Measurements from ENCODE around the gene MPND.

MPND gene

DNA sequence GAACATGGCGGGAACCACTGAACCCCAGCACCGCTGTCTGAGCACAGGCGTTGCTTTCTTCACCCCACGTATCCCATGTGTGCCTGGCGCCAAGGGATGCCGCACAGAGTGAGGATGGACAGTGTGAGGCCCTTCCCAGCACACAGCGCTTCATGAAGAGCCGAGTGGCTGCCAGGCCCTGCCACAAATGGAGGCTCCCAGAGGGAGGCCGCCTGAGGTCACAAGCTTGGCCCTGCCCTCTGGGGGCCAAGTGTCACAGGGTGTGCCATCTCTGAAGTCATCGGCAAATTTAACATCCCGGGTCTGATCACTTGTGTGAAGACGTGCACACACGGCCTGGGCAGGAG lies 24.4 kb downstream of the MPND start:
- no peak for DNase-seq

DNA sequence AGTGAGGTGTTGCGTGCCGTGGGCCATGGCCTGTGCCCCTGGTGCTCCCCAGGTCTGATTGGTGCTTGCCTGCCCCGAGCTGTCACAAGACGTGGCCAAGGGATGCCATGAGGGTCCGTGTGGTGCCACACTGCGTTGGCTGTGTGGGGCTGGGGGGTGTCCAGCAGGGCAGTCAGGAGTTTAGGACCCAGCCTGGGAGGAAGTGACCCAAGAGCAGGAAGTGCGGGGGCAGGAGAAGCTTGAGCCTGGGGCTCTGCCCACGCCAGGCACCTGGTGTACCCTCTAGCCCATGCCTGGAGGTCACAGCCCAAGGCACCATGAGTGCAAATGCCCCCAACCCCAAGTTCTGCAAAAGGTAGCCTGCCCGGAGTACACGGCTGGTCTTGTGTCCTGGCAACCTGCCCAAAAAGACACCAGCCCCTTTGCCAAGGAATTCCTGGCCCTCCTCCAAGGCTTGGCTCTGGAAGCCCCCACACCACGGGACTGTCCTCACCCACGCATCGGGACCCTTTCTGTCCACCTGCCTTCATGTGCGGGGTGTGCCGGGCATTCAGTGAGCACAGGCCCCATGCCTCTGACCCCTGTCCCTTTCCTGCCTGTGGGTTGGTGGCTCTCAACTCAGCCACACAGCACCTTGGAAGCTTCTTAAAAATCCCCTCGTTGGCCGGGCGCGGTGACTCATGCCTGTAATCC lies 24.9 kb downstream of the MPND start:
- no peak for DNase-seq

- DNase-seq, result no peak
Observed at GRCh38 chr19:4369109-4369887, 25.9 kb downstream of the MPND start.

DNA sequence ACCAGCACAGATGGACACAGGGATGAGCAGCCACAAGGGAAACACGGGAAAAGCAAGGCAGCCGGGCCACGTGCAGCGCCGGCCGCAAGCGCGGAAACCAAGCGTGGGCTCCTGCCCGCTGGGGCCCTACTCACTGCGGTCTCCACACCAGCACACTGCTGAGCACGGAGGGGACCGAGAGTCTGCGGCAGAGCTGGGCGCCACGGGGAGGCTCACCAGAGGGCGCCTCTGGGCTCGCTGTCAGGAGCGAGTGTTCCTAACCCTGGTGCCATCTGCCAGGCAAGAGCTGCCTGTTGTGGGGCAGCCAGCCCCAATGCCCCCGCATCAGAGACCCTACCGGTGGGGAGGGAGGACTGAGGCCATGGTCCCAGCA lies 26.5 kb downstream of the MPND start:
- no peak for DNase-seq

DNA sequence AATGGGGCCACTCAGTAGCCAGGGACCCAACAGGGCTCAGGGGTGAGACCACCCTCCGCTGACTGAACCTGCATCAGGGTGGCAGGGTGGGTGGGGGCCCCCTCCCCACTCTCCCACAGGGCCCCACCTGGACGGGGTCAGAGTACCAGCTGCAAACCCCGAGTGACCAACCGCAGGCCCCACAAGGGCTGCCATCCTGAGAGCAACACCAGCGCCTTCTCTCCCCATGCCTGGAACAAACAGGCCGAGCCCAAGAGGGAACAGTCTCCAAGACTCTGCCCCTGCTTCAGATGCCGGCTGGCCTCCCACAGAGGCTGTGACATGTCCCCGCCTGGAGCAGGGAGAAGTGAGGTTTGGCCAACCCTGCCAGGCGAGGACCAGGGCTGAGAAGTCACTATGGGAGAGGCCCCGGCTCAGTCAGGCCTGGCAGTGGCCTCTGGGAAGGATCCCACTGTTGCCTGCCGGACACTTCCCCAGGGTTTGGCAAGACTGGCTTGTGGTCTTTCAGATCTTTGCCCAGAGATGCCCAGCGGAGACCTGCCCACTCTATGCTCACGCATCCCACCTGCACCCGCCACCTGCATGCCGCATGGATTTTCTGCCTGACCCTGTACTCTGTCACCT lies 27.2 kb downstream of the MPND start:
- no peak for DNase-seq

GRCh38 chr19:4371247-4372164 lies 28.1 kb downstream of the MPND start:
- no peak for DNase-seq

GRCh38 chr19:4372165-4373012 lies 29.0 kb downstream of the MPND start:
- DNase-seq, result no peak

DNA sequence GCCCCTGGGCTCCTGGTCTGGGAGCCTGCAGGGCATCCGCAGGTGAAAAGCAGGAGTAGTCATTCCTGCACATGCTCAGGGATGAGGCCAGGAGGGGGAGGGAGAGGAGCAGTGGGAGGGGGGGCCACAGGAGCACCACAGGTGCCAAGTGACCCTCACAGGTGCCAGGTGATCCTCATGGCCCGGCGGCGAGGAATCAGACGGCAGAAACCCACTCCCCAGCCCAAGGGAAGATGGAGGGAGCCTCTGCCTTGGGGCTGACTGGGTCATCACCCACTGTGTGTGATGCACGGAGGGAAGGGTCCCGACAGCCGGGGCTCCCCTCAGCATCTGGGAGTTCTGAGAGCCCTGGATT lies 29.6 kb downstream of the MPND start:
- DNase-seq, result no peak

DNA sequence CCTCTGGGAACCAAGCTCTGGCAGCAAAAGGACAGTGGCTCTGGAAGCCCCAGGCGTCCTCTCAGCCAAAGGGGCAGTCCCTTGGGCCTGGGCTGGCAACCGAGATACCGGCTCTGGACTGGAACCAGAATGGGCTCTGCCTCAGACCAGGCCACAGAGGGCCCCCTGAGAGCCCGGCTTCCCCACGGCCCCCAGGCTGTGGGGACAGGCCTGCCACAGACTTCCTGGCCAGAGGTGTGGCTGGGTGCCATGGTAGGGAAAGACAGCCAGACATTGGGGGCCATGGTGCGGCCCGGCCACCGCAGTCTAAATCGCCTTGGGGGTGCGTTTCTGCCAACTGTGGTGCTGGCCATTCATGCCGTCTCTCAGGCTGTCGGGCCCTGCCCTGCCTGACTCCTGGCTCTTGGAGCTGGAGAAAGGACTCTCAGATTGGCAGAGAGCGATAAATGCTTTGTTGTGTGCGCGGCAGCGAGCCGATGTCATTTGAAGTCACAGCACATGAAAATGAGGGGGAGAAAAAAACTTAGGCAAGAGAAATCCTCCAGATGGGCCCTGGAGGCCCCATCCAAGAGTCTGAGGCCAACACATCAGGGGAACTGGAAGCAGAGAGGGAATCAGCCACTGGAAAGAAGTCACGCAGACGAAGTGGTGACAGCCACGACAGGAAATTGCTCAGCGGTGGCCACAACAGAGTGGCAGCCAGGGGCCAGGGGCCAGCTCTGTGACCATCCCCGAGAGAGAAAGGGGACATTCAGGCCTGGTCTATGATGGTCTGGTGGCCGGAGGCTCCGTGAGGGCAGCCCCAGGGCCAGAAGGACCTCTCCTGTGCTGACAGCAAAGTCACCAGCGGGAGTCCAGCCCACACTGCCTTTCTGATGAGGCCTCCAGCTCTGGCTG lies 30.5 kb downstream of the MPND start:
- no peak for DNase-seq

GRCh38 chr19:4374498-4375163 lies 31.3 kb downstream of the MPND start:
- no peak for DNase-seq

GRCh38 chr19:4375164-4376027 lies 32.0 kb downstream of the MPND start:
- DNase-seq, result no peak

DNA sequence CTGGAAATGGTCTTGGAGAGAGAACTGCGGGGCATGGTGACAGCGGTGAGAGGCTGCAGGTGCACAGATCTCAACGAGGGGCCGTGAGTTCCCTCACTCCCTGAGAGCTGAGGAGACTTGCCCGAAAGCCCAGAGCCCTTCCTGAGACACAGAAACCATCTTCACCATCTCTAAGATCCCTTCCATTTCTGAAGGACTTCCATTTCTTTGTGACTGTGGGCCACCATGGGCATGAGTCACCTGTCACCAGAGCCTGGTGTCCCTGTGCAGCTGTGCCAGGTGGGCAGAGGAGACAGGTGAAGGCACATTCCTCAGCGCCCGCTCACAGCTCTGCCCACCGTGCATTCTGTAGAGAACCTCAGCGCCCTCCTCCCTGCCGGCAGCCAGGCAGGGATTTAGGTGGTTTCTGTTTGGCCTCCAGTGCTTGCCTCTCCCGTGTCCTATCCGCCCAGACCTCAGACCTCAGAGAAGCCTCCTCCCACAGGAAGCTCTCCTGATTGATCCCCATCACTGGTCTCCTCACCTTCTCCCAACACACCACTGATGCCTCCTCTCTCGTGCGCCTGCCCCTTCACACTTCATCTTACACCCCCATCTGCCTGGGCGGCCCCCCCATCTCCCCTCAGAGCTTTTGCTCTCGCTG lies 32.8 kb downstream of the MPND start:
- DNase-seq, result no peak

DNA sequence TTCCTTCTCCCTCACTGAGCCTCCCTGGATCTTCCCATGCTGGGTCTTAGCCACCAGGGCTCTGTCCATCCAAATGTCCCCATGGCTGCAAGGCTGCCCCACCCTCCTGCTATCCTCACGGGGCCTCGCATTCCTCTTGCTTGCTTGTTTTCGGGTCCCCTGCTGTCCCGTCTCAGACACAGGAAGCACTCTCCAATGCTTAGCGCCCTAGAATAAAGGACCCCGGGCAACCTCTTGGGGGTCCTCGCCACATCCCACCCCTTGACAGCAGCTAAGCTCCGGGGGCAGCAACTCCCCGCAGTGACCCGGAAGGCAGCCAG lies 33.3 kb downstream of the MPND start:
- no peak for DNase-seq

DNA sequence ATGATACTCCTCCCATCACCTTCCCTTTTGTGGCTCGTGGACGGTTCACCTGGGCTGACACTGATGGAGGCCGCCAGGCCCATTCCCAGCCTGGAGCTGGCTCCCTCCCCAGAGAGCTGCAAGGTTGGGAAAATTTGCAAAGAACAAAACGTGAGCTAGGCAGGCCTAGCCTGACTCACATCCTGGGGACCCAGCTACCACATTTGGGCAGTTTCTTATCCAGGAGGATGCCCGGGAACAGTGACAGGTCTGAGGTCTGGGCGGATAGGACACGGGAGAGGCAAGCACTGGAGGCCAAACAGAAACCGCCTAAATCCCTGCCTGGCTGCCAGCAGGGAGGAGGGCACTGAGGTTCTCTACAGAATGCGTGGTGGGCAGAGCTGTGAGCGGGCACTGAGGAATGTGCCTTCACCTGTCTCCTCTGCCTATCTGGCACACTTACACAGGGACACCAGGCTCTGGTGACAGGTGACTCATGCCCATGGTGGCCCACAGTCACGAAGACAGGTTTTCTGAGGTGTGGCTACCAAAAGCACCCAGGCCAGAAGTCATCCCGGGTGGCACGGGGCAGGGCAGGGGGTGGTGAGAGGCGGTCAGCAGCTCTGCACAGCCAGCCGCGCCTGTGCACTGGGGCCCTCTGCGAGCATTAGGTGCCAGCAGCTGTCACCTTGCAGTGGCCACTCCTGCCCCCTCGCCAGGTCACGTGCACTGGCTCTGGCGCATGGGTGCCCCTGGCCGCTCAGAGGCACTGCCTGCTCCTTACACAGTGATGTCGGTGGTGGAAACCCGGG lies 33.8 kb downstream of the MPND start:
- no peak for DNase-seq

- DNase-seq, result no peak
Observed at GRCh38 chr19:4378886-4379285, 35.5 kb downstream of the MPND start.

- no peak for DNase-seq
Observed at GRCh38 chr19:4379383-4380253, 36.3 kb downstream of the MPND start.

- no peak for DNase-seq
Observed at GRCh38 chr19:4380254-4380727, 36.9 kb downstream of the MPND start.

All from right forelimb (tissue), 1 donor.